Activated CD4-positive, alpha-beta memory T cell treated with anti-CD3 and anti-CD28 coated beads for 36 hours (primary cell): ENCODE results near the gene STRC. TPM values are rescaled to one million over a fixed set of nuclear protein-coding genes. Genes with fewer than 3 reads are reported as not detected.
"Not testable (repeated sequence)": the region's sequence is repeated elsewhere in the genome, so short reads cannot be mapped to it uniquely, and the experiment has no call there.

ENCODE experiments used
- CTCF ChIA-PET: fragments of 350-600 bp; sonication (Branson Sonifier 250); formaldehyde crosslinking; loops from one replicate; lab custom pipeline; 2021; ENCODE audit warnings: antibody characterized with exemption, inconsistent platforms; lab: Charles Lee
- POLR2A ChIA-PET: fragments of 350-600 bp; sonication (Branson Sonifier 250); formaldehyde crosslinking; loops from one replicate; lab custom pipeline; 2021; ENCODE audit warnings: antibody characterized with exemption; lab: Charles Lee
- DNase-seq: peaks from one replicate; pipeline ENCODE4 v3.0.0-alpha.2; 2020
- H3K27ac Mint-ChIP-seq: one replicate; pipeline ENCODE4 v1.8.0; 2021; ENCODE audit warnings: mixed read lengths
- H3K27me3 Mint-ChIP-seq: one replicate; pipeline ENCODE4 v1.8.0; 2021; ENCODE audit warnings: mixed read lengths
- H3K36me3 Mint-ChIP-seq: one replicate; pipeline ENCODE4 v1.8.0; 2021; ENCODE audit warnings: mixed read lengths
- H3K4me1 Mint-ChIP-seq: one replicate; pipeline ENCODE4 v1.8.0; 2021; ENCODE audit warnings: low read depth, mixed read lengths
- H3K4me3 Mint-ChIP-seq: one replicate; pipeline ENCODE4 v1.8.0; 2021; ENCODE audit warnings: mild to moderate bottlenecking, mixed read lengths
- H3K9me3 Mint-ChIP-seq: one replicate; pipeline ENCODE4 v1.8.0; 2021; ENCODE audit warnings: mixed read lengths
- intact Hi-C: fragments of 100-400 bp; cut with micrococcal nuclease; formaldehyde crosslinking; loops from one replicate; pipeline ENCODE4 v1.15.1; 2023
- total RNA-seq, 2 experiments: library from RNA; stranded (reverse); gene quantifications; one replicate each; pipeline ENCODE4 v1.2.3, GENCODE V29; 2021

STRC gene
- total RNA-seq, result under 1 TPM; 0.44 to 0.57 TPM

GRCh38 chr15:43618700-43619099, at the start of gene STRC:
TSS of gene STRC (minus strand) at chr15:43618800. CDS start at chr15:43618722, 78 bp downstream.
- DNase-seq, POLR2A ChIA-PET, H3K27ac Mint-ChIP-seq, CTCF ChIA-PET, H3K36me3 Mint-ChIP-seq, intact Hi-C loops, H3K9me3 Mint-ChIP-seq, H3K4me1 Mint-ChIP-seq, H3K4me3 Mint-ChIP-seq: not testable (repeated sequence)
- peaks cover 11% of the 10 kb centered on the region for H3K27me3 Mint-ChIP-seq

GRCh38 chr15:43666177-43666576, 47.6 kb upstream of the STRC start:
- H3K27ac Mint-ChIP-seq, POLR2A ChIA-PET, intact Hi-C loops, CTCF ChIA-PET, DNase-seq, H3K9me3 Mint-ChIP-seq, H3K4me3 Mint-ChIP-seq, H3K27me3 Mint-ChIP-seq, H3K36me3 Mint-ChIP-seq, H3K4me1 Mint-ChIP-seq: not testable (repeated sequence)

- H3K4me1 Mint-ChIP-seq, intact Hi-C loops, H3K36me3 Mint-ChIP-seq, H3K27ac Mint-ChIP-seq, H3K27me3 Mint-ChIP-seq, DNase-seq, H3K9me3 Mint-ChIP-seq, H3K4me3 Mint-ChIP-seq, POLR2A ChIA-PET, CTCF ChIA-PET: not testable (repeated sequence)
Measured at GRCh38 chr15:43663333-43663732, 44.7 kb upstream of the STRC start.

GRCh38 chr15:43662293-43662692, 43.7 kb upstream of the STRC start:
- CTCF ChIA-PET, H3K27ac Mint-ChIP-seq, DNase-seq, H3K4me3 Mint-ChIP-seq, intact Hi-C loops, H3K27me3 Mint-ChIP-seq, H3K36me3 Mint-ChIP-seq, POLR2A ChIA-PET, H3K9me3 Mint-ChIP-seq, H3K4me1 Mint-ChIP-seq: not testable (repeated sequence)

GRCh38 chr15:43659727-43660126, 41.1 kb upstream of the STRC start:
- H3K27ac Mint-ChIP-seq, H3K9me3 Mint-ChIP-seq, H3K27me3 Mint-ChIP-seq, H3K36me3 Mint-ChIP-seq, CTCF ChIA-PET, H3K4me3 Mint-ChIP-seq, intact Hi-C loops, DNase-seq, H3K4me1 Mint-ChIP-seq, POLR2A ChIA-PET: not testable (repeated sequence)

- H3K36me3 Mint-ChIP-seq, result peaks cover 17% of the 10 kb centered on the region
- H3K27me3 Mint-ChIP-seq, DNase-seq, H3K4me3 Mint-ChIP-seq, intact Hi-C loops, H3K27ac Mint-ChIP-seq, CTCF ChIA-PET, H3K4me1 Mint-ChIP-seq, H3K9me3 Mint-ChIP-seq, POLR2A ChIA-PET: not testable (repeated sequence)
Measured at GRCh38 chr15:43649430-43649926, 30.9 kb upstream of the STRC start.

- ChIA-PET POLR2A (no interaction called here), CTCF (no interaction called here)
- H3K27me3 Mint-ChIP-seq, result no peaks in the 10 kb centered on the region
- no peaks in the 10 kb centered on the region for H3K4me1 Mint-ChIP-seq
- H3K4me3 Mint-ChIP-seq, result no peak within 1 kb of the TSS
- intact Hi-C loops, result no loop called here
- H3K36me3 Mint-ChIP-seq, result peaks cover 17% of the 10 kb centered on the region
- no peak for DNase-seq
- H3K27ac Mint-ChIP-seq, result no peak within 1 kb of the TSS
- no peaks in the 10 kb centered on the region for H3K9me3 Mint-ChIP-seq
Measured at GRCh38 chr15:43648649-43649429, 30.2 kb upstream of the STRC start, which contains the start of gene CATSPER2. TSS of gene CATSPER2 (minus strand) at chr15:43648844. CDS start at chr15:43648061, 783 bp downstream.

GRCh38 chr15:43638464-43639204, 20.0 kb upstream of the STRC start:
- DNase-seq, intact Hi-C loops, H3K4me3 Mint-ChIP-seq, H3K4me1 Mint-ChIP-seq, H3K36me3 Mint-ChIP-seq, CTCF ChIA-PET, H3K27ac Mint-ChIP-seq, H3K27me3 Mint-ChIP-seq, POLR2A ChIA-PET, H3K9me3 Mint-ChIP-seq: not testable (repeated sequence)

- H3K4me1 Mint-ChIP-seq, CTCF ChIA-PET, H3K4me3 Mint-ChIP-seq, H3K9me3 Mint-ChIP-seq, POLR2A ChIA-PET, H3K27me3 Mint-ChIP-seq, H3K36me3 Mint-ChIP-seq, DNase-seq, H3K27ac Mint-ChIP-seq, intact Hi-C loops: not testable (repeated sequence)
Measured at GRCh38 chr15:43626937-43627336, 8.3 kb upstream of the STRC start.

GRCh38 chr15:43625106-43625505, 6.5 kb upstream of the STRC start:
- CTCF ChIA-PET, result no interaction called here
- no peaks in the 10 kb centered on the region for H3K9me3 Mint-ChIP-seq
- no peak overlapping the region for H3K27ac Mint-ChIP-seq
- no peaks in the 10 kb centered on the region for H3K36me3 Mint-ChIP-seq
- peaks cover 5% of the 10 kb centered on the region for H3K27me3 Mint-ChIP-seq
- POLR2A ChIA-PET, result no interaction called here
- H3K4me1 Mint-ChIP-seq, result no peaks in the 10 kb centered on the region
- intact Hi-C loops, result no loop called here
- no peak overlapping the region for H3K4me3 Mint-ChIP-seq
- DNase-seq, result no peak

GRCh38 chr15:43622068-43622799, 3.6 kb upstream of the STRC start:
- POLR2A ChIA-PET, H3K9me3 Mint-ChIP-seq, H3K36me3 Mint-ChIP-seq, DNase-seq, H3K4me1 Mint-ChIP-seq, CTCF ChIA-PET, H3K4me3 Mint-ChIP-seq, intact Hi-C loops, H3K27ac Mint-ChIP-seq: not testable (repeated sequence)
- H3K27me3 Mint-ChIP-seq, result peaks cover 12% of the 10 kb centered on the region

GRCh38 chr15:43617750-43618149, 850 bp downstream of the STRC start:
- CTCF ChIA-PET, H3K4me1 Mint-ChIP-seq, DNase-seq, H3K4me3 Mint-ChIP-seq, H3K27ac Mint-ChIP-seq, H3K36me3 Mint-ChIP-seq, H3K27me3 Mint-ChIP-seq, intact Hi-C loops, H3K9me3 Mint-ChIP-seq, POLR2A ChIA-PET: not testable (repeated sequence)
